HG03520 (cell line): Measurements from ENCODE around the gene MAP6.

Source experiments
- ATAC-seq: cut with Tn5 transposase; IDR thresholded peaks from one replicate; pipeline ENCODE4 v1.9.1; 2021; ENCODE audit warnings: mild to moderate bottlenecking, moderate library complexity; ENCODE audit not compliant: unreplicated experiment

Gene MAP6

GRCh38 chr11:75667255-75667830, 1.5 kb downstream of the MAP6 start:
- no peak for ATAC-seq

- ATAC-seq: no peak
These were observed 2.8 kb downstream of the MAP6 start for GRCh38 chr11:75665990-75666389.

GRCh38 chr11:75665126-75665525, 3.7 kb downstream of the MAP6 start:
- no peak for ATAC-seq

GRCh38 chr11:75664389-75664788, 4.4 kb downstream of the MAP6 start:
- ATAC-seq: no peak

- ATAC-seq: no peak
These were observed 5.0 kb downstream of the MAP6 start for GRCh38 chr11:75663808-75664207.

GRCh38 chr11:75659836-75660235, 9.0 kb downstream of the MAP6 start:
- ATAC-seq: no peak

GRCh38 chr11:75656044-75656727, 12.7 kb downstream of the MAP6 start:
- ATAC-seq: no peak

GRCh38 chr11:75655605-75656004, 13.2 kb downstream of the MAP6 start:
- ATAC-seq: no peak

- ATAC-seq: no peak
These were observed 14.5 kb downstream of the MAP6 start for GRCh38 chr11:75654314-75654713.

- ATAC-seq: no peak
These were observed 15.3 kb downstream of the MAP6 start for GRCh38 chr11:75653532-75653931.

- no peak for ATAC-seq
These were observed 15.9 kb downstream of the MAP6 start for GRCh38 chr11:75652936-75653335.

- no peak for ATAC-seq
These were observed 17.6 kb downstream of the MAP6 start for GRCh38 chr11:75651218-75651617.

- no peak for ATAC-seq
These were observed 18.6 kb downstream of the MAP6 start for GRCh38 chr11:75650167-75650723.

- no peak for ATAC-seq
These were observed 23.9 kb downstream of the MAP6 start for GRCh38 chr11:75644946-75645345.

GRCh38 chr11:75644370-75644769, 24.5 kb downstream of the MAP6 start:
- ATAC-seq: no peak

- no peak for ATAC-seq
These were observed 26.3 kb downstream of the MAP6 start for GRCh38 chr11:75642402-75643113.

GRCh38 chr11:75639762-75640181, 29.1 kb downstream of the MAP6 start:
- ATAC-seq: no peak

- ATAC-seq: no peak
These were observed 30.8 kb downstream of the MAP6 start for GRCh38 chr11:75637998-75638397.

- no peak for ATAC-seq
These were observed 33.6 kb downstream of the MAP6 start for GRCh38 chr11:75635066-75635862.

- ATAC-seq: no peak
These were observed 35.3 kb downstream of the MAP6 start for GRCh38 chr11:75633409-75634066.

GRCh38 chr11:75632962-75633361, 35.9 kb downstream of the MAP6 start:
- no peak for ATAC-seq
